ENCODE measurements around the gene JARID2. TPM values are rescaled to one million over a fixed set of nuclear protein-coding genes. Genes with fewer than 3 reads are reported as not detected.

The JARID2 gene
- total RNA-seq, 1 experiment from 2014 or later: 6.0 TPM

DNA sequence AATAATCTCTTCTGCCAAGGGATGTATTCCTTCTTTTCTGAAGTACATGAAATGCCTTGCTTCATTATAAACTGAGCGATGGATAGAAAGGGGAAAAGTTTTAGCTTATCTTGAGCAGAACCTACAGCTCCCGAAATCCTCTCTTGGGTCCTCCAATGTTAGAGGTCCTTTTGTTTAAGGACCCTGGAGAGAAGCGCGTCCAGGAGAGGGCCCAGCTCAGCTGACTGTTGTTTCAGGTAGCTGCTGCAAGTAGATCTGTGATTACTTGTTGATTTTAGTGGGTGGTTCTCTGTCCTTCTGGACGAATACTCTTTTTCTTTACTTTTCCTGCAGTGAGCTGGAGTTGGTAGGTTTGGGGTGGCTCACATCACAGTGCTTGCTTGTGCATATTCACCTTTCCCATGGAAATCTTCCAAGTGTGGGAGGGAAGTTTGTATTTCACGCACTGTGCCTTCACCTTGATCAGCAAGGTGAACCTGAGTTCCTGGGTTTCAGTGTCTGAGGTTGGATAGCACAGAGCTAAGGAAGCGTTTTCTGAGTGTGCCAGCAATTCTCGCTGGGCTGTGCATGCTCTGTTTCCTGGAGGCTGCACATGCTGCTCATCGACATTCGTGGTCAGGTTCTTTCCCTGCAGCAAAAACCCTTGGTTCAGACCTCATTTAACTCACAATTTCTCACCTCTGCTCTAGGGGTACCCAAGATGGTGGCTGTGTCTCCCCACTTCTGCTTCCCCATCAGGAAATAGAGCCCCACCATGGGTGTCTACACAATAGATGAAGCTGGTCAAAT is 176.3 kb downstream of the JARID2 start:
- no TSS peak for BruUV-seq (replicated peaks)
- CTCF ChIA-PET: no interaction called here
- no peak for ATAC-seq

More for the DNA sequence above, 176.3 kb downstream of the JARID2 start:
- Histone ChIP-seq H3K9me3 (ENCODE audit: control insufficient read depth, insufficient read depth, low read depth, low read length) (peaks cover 9% of the 10 kb centered on the region; the same call in 1 of the 2 replicates), H3K4me3 (ENCODE audit: low read depth in 2 of 2, low read length in 2 of 2) (no peak overlapping the region), H3K27ac (ENCODE audit: low read length) (no peak overlapping the region), H3K36me3 (ENCODE audit: control insufficient read depth, insufficient read depth, low read length) (no peaks in the 10 kb centered on the region), H3K27me3 (ENCODE audit: control insufficient read depth, insufficient read depth, low read length) (no peaks in the 10 kb centered on the region), H3K4me1 (ENCODE audit: control insufficient read depth, insufficient read depth, low read length) (no peaks in the 10 kb centered on the region)
- intact Hi-C loops (cut with micrococcal nuclease; ENCODE audit: unreplicated experiment) (no loop called here), in situ Hi-C loops (cut with HindIII; ENCODE audit: low pct_unique_long_range_greater_than_20kb, low sequenced_read_pairs) (no loop called here)
- POLR2A ChIA-PET: no interaction called here
- TF ChIP-seq CTCF (IDR thresholded peaks at IDR 0.05) (no peak), POLR2AphosphoS5 (IDR thresholded peaks at IDR 0.05; ENCODE audit: low read depth, low read length) (no peak), SIN3A (IDR thresholded peaks at IDR 0.05; ENCODE audit: borderline replicate concordance, insufficient read depth, low read depth, low read length) (no peak), TCF7L2 (IDR thresholded peaks at IDR 0.05; ENCODE audit: low read depth, low read length) (no peak), REST (IDR thresholded peaks at IDR 0.05; ENCODE audit: insufficient read depth in 1 of 2, low read depth in 2 of 2, low read length in 1 of 2) (no peak)
- no peak for DNase-seq (ENCODE audit: low read depth, low spot score)
